NT2/D1 (cell line): ENCODE results near the gene MRAP.

Source experiments
- SUZ12 ChIP-seq: IDR thresholded peaks from 2 replicates; pipeline ENCODE4 v1.6.1; 2011; ENCODE audit not compliant: insufficient read length, insufficient read depth; ENCODE audit errors: extremely low read depth
- YY1 ChIP-seq: IDR thresholded peaks from 2 replicates; pipeline ENCODE4 v1.6.1; 2011; ENCODE audit not compliant: insufficient read length, insufficient read depth
- ZNF274 ChIP-seq: IDR thresholded peaks from 2 replicates; pipeline ENCODE4 v1.6.1; 2011; ENCODE audit warnings: mild to moderate bottlenecking, low read depth, low read length

DNA sequence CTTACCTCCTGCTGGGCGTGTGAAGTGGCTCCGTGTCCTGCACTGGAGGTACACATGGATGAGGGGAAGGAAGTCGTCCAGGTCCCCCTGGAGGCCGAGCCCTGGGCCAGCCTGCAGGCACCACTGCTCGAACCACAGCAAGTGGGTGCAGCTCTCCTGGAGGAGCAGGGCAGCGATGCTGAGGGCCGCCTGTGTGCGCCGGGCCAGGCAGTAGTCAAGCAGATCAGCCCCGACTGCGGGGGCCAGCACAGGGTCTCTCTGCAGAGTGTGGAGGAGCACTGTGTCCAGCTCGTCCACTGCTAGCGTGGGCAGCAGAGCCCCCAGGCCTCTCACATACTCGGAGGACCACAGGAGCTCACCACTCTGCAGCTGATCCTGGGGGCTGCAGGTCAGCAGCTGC, 48.3 kb downstream of the MRAP start:
- no peak for TF ChIP-seq YY1
- no peak for TF ChIP-seq SUZ12
- no peak for TF ChIP-seq ZNF274
